Measurements from ENCODE around the gene MRNIP. TPM values are rescaled to one million over a fixed set of nuclear protein-coding genes. Genes with fewer than 3 reads are reported as not detected.

The MRNIP gene
- total and polyA plus RNA-seq, 12 donors, result 6.6 to 45.1 (median 12.7) TPM

DNA sequence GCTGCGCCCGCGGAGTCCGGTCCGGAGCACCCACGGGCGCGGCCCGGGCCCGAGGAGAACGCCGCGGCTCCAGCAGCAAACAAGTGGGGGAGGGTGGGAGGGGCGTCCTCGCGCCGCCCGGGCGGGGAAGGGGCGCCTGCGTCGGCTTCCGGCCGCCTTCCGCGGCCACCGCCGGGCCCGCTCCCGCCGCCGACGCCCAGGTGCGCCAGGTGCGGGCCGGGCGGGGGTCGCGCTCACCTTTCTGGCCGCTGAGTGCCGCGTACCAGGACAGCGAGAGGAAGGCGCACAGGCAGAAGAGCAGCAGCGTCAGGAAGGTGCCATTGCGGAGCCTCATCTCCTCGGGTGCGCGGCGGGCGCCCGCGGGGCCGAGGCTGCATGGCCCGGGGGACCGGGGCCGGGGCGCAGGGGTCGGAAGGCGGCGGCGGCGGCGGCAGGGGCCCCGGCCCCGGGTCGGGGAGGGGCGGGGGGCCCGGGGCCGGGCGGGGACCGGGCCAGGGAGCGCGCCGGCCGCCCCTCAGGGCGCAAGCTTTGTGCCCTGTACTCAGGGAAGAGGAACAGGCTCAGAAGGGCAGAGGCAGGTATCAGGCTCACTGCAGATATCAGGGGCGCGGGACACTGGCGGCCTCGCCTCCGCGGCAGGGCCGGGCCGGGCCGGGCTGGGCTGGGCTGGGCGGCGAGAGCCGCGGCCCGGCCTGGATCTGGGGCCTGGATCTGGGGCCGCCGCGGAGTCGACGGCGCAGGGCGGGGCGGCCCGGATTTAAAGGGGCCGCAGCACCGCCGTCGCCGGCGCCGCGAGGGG lies 52.2 kb downstream of the MRNIP start, which contains the start of gene MGAT4B:
TSS of gene MGAT4B (minus strand) at position 617 of the 799 bp plus-strand sequence. CDS start at position 334, 283 bp downstream.
- DNase-seq, result peak; percentile 68 to 82
- Histone ChIP-seq H3K4me1 (peaks cover 15 to 53% (median 46%) of the 10 kb centered on the region in 9 donors), H3K9me3 (no peaks in the 10 kb centered on the region), H3K27me3 (no peaks in the 10 kb centered on the region), H3K36me3 (peaks cover 0 to 13% (median 0%) of the 10 kb centered on the region in 9 donors), H3K27ac (peak within 1 kb of the TSS; percentile 51 to 99 (median 96)), H3K4me3 (peak within 1 kb of the TSS; percentile 74 to 99 (median 96))
- ATAC-seq, result peak; percentile 83 to 95 (median 88)
- intact Hi-C loops (cut with DNase I), result loop anchor here in 1 of 10 donors (5.0 kb wide), 1 partner anchor 101 kb away; the partner anchor contains the start of gene TBC1D9B
- WGBS, 2 donors, result 0 to 1% methylated on average over 65 to 108 of the region's 108 CpGs
- TF ChIP-seq, protein P1, sequence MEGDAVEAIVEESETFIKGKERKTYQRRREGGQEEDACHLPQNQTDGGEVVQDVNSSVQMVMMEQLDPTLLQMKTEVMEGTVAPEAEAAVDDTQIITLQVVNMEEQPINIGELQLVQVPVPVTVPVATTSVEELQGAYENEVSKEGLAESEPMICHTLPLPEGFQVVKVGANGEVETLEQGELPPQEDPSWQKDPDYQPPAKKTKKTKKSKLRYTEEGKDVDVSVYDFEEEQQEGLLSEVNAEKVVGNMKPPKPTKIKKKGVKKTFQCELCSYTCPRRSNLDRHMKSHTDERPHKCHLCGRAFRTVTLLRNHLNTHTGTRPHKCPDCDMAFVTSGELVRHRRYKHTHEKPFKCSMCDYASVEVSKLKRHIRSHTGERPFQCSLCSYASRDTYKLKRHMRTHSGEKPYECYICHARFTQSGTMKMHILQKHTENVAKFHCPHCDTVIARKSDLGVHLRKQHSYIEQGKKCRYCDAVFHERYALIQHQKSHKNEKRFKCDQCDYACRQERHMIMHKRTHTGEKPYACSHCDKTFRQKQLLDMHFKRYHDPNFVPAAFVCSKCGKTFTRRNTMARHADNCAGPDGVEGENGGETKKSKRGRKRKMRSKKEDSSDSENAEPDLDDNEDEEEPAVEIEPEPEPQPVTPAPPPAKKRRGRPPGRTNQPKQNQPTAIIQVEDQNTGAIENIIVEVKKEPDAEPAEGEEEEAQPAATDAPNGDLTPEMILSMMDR (IDR thresholded peaks at IDR 0.05), result no peak

DNA sequence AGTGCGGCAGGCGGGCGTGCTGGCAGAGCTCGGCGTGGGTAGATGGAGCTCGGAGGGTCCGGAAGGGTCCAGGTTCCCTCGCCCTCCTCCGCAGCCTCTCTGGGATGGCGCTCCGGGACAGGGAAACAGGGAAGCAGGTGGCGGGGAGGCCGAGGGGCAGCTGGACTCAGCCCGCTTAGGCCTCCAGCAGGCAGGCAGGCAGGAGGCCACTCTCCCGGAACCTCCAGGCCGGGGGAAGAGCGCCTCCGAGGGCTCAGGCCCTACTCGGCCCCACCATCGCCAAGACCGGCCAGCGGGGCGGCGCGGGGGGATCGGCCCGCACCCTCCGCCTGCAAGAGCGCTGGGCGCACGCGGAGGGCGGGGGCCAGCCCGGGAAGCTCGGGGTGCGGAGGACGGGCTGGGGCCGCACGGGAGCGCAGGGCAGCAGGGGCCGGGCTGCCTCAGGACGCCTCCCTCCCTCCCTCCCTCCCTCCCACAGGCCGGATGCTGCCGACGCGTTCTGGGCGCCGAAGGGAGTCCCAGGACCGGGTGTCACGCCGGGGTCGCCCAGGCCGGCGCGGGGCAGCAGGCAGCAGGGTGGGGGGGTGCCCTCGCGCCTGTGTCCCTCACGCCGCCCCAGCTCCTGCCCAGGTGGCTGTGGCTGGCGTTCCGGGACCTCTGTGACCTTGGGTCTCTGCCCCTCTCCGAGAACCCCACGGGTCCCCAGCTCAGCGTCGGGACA lies 52.9 kb downstream of the MRNIP start:
- Histone ChIP-seq H3K4me3 (peak overlapping the region; percentile 74 to 99 (median 96)), H3K9me3 (no peaks in the 10 kb centered on the region), H3K27ac (peak overlapping the region; percentile 51 to 99 (median 96)), H3K36me3 (peaks cover 0 to 20% (median 7%) of the 10 kb centered on the region in 9 donors), H3K27me3 (no peaks in the 10 kb centered on the region), H3K4me1 (peaks cover 15 to 55% (median 46%) of the 10 kb centered on the region in 9 donors)
- TF ChIP-seq, protein P1 (IDR thresholded peaks at IDR 0.05), result no peak
- intact Hi-C loops (cut with DNase I), result loop anchor here in 1 of 10 donors (5.0 kb wide), 1 partner anchor 102 kb away; the partner anchor contains the start of gene TBC1D9B
- peak in 1 of 2 donors; percentile 62 for DNase-seq
- ATAC-seq, result peak; percentile 23 to 45 (median 30)
- whole genome bisulfite sequencing, 2 donors, result 3% methylated on average over 56 to 65 of the region's 65 CpGs

DNA sequence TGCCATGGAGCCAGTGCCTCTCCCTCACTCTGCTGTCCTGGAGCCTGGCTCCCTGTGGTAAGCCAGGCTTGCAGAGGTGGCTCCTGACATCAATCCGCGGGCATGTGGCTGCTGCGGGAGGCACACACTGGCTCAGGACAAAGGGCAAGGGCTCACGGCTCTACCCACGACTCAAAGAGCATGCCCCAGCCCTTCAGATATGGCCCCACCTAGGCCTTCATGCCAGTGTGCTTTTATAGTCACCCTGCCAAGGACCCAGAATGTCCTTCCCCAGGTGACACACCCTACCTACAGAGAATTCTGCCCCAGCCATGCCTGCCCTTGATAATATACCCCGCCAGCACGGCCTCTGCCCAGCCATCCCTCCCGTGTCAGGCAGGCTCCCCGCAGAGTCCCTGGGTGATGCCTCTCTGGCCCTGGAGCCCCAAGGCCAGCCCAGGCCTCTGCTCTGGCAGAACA lies 53.5 kb downstream of the MRNIP start:
- H3K36me3 ChIP-seq, result peaks cover 0 to 26% (median 10%) of the 10 kb centered on the region in 9 donors
- peaks cover 15 to 55% (median 46%) of the 10 kb centered on the region in 9 donors for H3K4me1 ChIP-seq
- H3K27ac ChIP-seq, result peak overlapping the region; percentile 51 to 99 (median 96)
- peak overlapping the region; percentile 74 to 99 (median 96) for H3K4me3 ChIP-seq
- no peaks in the 10 kb centered on the region for H3K9me3 ChIP-seq
- TF ChIP-seq, protein P1 (IDR thresholded peaks at IDR 0.05), result no peak
- H3K27me3 ChIP-seq, result no peaks in the 10 kb centered on the region
- intact Hi-C loops (cut with DNase I), result loop anchor here in 1 of 10 donors (5.0 kb wide), 1 partner anchor 102 kb away; the partner anchor contains the start of gene TBC1D9B
- ATAC-seq, result peak in 6 of 8 donors; percentile 0 to 16 (median 2)
- 58% methylated on average over 9 of the region's 9 CpGs for WGBS, 2 donors
- no peak for DNase-seq

DNA sequence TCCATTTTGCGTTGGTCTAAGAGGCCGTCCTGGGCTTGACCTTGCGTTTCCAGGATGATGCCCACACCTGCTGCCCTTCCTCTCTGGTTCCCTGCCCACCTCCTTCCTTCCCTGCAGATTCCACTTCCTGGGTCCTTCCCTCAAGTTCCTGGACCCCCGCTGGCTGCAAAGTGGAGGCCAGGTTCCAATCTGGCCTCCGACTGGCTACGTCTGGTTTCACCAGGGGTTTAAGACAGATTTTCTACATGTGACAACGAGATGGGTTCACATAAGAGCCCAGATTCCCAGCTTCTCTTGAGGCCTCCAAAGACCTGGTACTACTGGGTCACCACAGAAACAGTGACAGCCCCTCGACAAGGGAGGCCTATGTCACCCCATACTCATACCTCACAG lies 54.1 kb downstream of the MRNIP start:
- H3K4me1 ChIP-seq, result peaks cover 15 to 55% (median 46%) of the 10 kb centered on the region in 9 donors
- peak overlapping the region in 5 of 10 donors; percentile 47 to 98 (median 96) for H3K27ac ChIP-seq
- intact Hi-C loops (cut with DNase I), result loop anchor here in 2 of 10 donors (5.0 kb wide), 1 partner anchor 103 kb away; the partner anchor contains the start of gene TBC1D9B (in 2 of the 2)
- WGBS, 2 donors, result 82 to 95% methylated on average over 8 of the region's 8 CpGs
- peaks cover 0 to 32% (median 16%) of the 10 kb centered on the region in 9 donors for H3K36me3 ChIP-seq
- ATAC-seq (no peak), DNase-seq (no peak)
- no peaks in the 10 kb centered on the region for H3K9me3 ChIP-seq
- TF ChIP-seq, protein P1 (IDR thresholded peaks at IDR 0.05), result no peak
- no peaks in the 10 kb centered on the region for H3K27me3 ChIP-seq
- peak overlapping the region in 2 of 10 donors; percentile 92 to 98 for H3K4me3 ChIP-seq
